Thoracic aorta (tissue), 2 donors: Measurements from ENCODE around the gene FAT1. TPM values are rescaled to one million over a fixed set of nuclear protein-coding genes. Genes with fewer than 3 reads are reported as not detected.

ENCODE experiments used
- ATAC-seq: fragments of 150-250 bp; one replicate; pipeline ENCODE4 v1.8.0; 2017; ENCODE audit warnings: low read depth; ENCODE audit not compliant: insufficient number of reproducible peaks, low FRiP score
- DNase-seq: peaks from one replicate; pipeline ENCODE4 v3.0.0-alpha.2; 2020; ENCODE audit warnings: low spot score
- H3K27ac ChIP-seq, 2 donors: fragments of 200-600 bp; sonication (generic); 1 replicate in 1 of 2; 2 replicates in 1 of 2; pipeline ENCODE4 v1.5.1; 2016; ENCODE audit warnings: mild to moderate bottlenecking in 2 of 2, moderate library complexity in 2 of 2
- H3K27me3 ChIP-seq: fragments of 200-600 bp; sonication (generic); replicated peaks from 2 replicates; pipeline ENCODE4 v1.6.0; 2016; ENCODE audit warnings: mild to moderate bottlenecking; ENCODE audit not compliant: insufficient read depth
- H3K36me3 ChIP-seq: fragments of 200-600 bp; sonication (generic); one replicate; pipeline ENCODE4 v1.5.1; 2016
- H3K4me1 ChIP-seq, 2 donors: fragments of 200-600 bp; sonication (generic); 1 replicate in 1 of 2; 2 replicates in 1 of 2; pipeline versions ENCODE4 v1.5.1 to v1.6.0; 2016; ENCODE audit warnings: low read depth in 2 of 2, mild to moderate bottlenecking in 1 of 2; ENCODE audit not compliant: control insufficient read depth in 1 of 2
- H3K4me3 ChIP-seq: fragments of 200-600 bp; sonication (generic); 2 replicates; pipeline ENCODE4 v1.5.1; 2016; ENCODE audit warnings: mild to moderate bottlenecking
- H3K9me3 ChIP-seq: fragments of 200-600 bp; sonication (generic); 2 replicates; pipeline ENCODE4 v1.5.1; 2016
- CTCF ChIP-seq: fragments of 200-600 bp; sonication (generic); IDR thresholded peaks from one replicate; pipeline ENCODE4 v1.5.1; 2019; ENCODE audit warnings: antibody characterized with exemption
- total RNA-seq, 2 donors: library from RNA; depleted of rRNA; stranded (reverse); fragments of >200 nt; gene quantifications; one replicate each; pipeline versions ENCODE4 v1.1.0 to v1.2.3, GENCODE V29; 2016

FAT1 gene
- total RNA-seq, 2 donors from 2014 or later = 106 to 117 TPM

- TF ChIP-seq CTCF = no peak
- Histone ChIP-seq H3K4me3 (no peak overlapping the region), H3K36me3 (no peaks in the 10 kb centered on the region), H3K9me3 (no peaks in the 10 kb centered on the region), H3K27me3 (no peaks in the 10 kb centered on the region), H3K27ac (no peak overlapping the region), H3K4me1 (no peaks in the 10 kb centered on the region)
- ATAC-seq (no peak), DNase-seq (no peak)
These were observed 44.1 kb upstream of the FAT1 start for GRCh38 chr4:186767794-186768193.

DNA sequence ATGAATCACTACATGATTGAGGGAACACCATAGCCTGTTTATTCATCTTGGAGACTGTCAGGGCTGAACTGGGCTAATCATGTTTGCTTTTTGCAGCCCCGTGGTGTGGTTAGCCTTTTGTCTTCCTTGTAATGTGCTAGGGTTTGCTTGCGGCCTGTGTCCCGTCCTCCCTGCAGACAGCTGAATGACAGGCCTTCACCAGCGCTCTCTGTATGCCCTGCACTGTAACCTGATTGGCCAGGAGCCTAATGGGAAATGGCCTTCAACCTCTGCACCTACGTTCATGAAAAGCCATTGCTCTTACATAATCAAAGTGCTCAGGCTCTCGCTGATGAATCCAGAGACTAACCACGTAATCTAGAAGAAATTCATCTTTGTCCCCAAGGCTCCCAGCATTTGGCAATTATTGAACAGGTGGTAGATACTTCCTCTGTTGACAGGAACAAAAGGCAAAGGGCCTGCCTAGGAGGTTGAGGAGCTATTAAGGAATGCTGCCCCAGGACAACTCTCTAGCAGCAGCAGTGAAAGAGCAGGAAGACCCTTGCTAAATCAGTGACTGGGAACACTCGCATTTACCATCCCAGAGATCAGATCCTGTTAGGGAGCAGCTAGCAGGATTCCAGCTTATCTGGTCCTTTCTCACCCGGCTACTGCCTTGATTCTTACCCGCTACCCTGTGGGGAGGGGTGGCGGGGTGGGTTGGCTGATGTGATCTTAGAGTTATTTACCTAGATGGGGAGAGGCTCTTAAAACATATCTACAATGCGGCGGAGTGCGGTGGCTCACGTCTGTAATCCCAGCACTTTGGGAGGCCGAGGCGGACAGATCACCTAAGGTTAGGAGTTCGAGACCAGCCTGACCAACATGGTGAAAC is 42.3 kb upstream of the FAT1 start:
- H3K4me3 ChIP-seq = no peak overlapping the region
- H3K4me1 ChIP-seq = no peaks in the 10 kb centered on the region
- DNase-seq (no peak), ATAC-seq (no peak)
- H3K9me3 ChIP-seq = no peaks in the 10 kb centered on the region
- no peak overlapping the region for H3K27ac ChIP-seq
- no peak for TF ChIP-seq CTCF
- H3K36me3 ChIP-seq = no peaks in the 10 kb centered on the region
- H3K27me3 ChIP-seq = no peaks in the 10 kb centered on the region

- Histone ChIP-seq H3K4me1 (no peaks in the 10 kb centered on the region), H3K9me3 (no peaks in the 10 kb centered on the region), H3K36me3 (no peaks in the 10 kb centered on the region), H3K27me3 (no peaks in the 10 kb centered on the region), H3K4me3 (no peak overlapping the region), H3K27ac (no peak overlapping the region)
- TF ChIP-seq CTCF = no peak
- ATAC-seq (no peak), DNase-seq (no peak)
These were observed 41.5 kb upstream of the FAT1 start for GRCh38 chr4:186765138-186765537.

GRCh38 chr4:186764457-186764856 is 40.8 kb upstream of the FAT1 start:
- no peak for TF ChIP-seq CTCF
- no peak overlapping the region for H3K4me3 ChIP-seq
- no peak overlapping the region for H3K27ac ChIP-seq
- H3K27me3 ChIP-seq = no peaks in the 10 kb centered on the region
- DNase-seq (no peak), ATAC-seq (no peak)
- no peaks in the 10 kb centered on the region for H3K4me1 ChIP-seq
- no peaks in the 10 kb centered on the region for H3K9me3 ChIP-seq
- no peaks in the 10 kb centered on the region for H3K36me3 ChIP-seq

GRCh38 chr4:186762865-186763264 is 39.2 kb upstream of the FAT1 start:
- ATAC-seq = no peak
- Histone ChIP-seq H3K4me1 (no peaks in the 10 kb centered on the region), H3K27me3 (no peaks in the 10 kb centered on the region), H3K4me3 (no peak overlapping the region), H3K27ac (no peak overlapping the region), H3K9me3 (no peaks in the 10 kb centered on the region), H3K36me3 (no peaks in the 10 kb centered on the region)
- TF ChIP-seq CTCF = no peak
- no peak for DNase-seq
